GM21717 (cell line): ENCODE data around the gene NUP37.
"Not testable (repeated sequence)": the region's sequence is repeated elsewhere in the genome, so short reads cannot be mapped to it uniquely, and the experiment has no call there.

ENCODE experiments used
- ATAC-seq: cut with Tn5 transposase; IDR thresholded peaks from one replicate; pipeline ENCODE4 v1.9.1; 2021; ENCODE audit warnings: mild to moderate bottlenecking, moderate library complexity; ENCODE audit not compliant: unreplicated experiment

NUP37 gene

GRCh38 chr12:102093319-102093718 lies 26.6 kb downstream of the NUP37 start:
- no peak for ATAC-seq

GRCh38 chr12:102089228-102089835 lies 30.6 kb downstream of the NUP37 start:
- not testable (repeated sequence) for ATAC-seq

- ATAC-seq = no peak
These were observed 39.1 kb downstream of the NUP37 start for GRCh38 chr12:102080842-102081241.

GRCh38 chr12:102072092-102072491 lies 47.8 kb downstream of the NUP37 start:
- not testable (repeated sequence) for ATAC-seq

GRCh38 chr12:102069707-102070106 lies 50.2 kb downstream of the NUP37 start:
- no peak for ATAC-seq

GRCh38 chr12:102067574-102068258 lies 52.2 kb downstream of the NUP37 start:
- no peak for ATAC-seq

- no peak for ATAC-seq
These were observed 55.4 kb downstream of the NUP37 start for GRCh38 chr12:102064476-102064875.

GRCh38 chr12:102063069-102063468 lies 56.8 kb downstream of the NUP37 start:
- ATAC-seq = no peak

- no peak for ATAC-seq
These were observed 57.5 kb downstream of the NUP37 start for GRCh38 chr12:102062419-102062806.

GRCh38 chr12:102061560-102062418 lies 58.1 kb downstream of the NUP37 start, which contains the start of gene WASHC3:
Gene WASHC3 (minus strand): TSS chr12:102061991. CDS start chr12:102061962, 29 bp downstream.
- peak; percentile 95 for ATAC-seq

GRCh38 chr12:102061096-102061559 lies 58.8 kb downstream of the NUP37 start:
- peak; percentile 29 for ATAC-seq

GRCh38 chr12:102059343-102059742 lies 60.6 kb downstream of the NUP37 start:
- no peak for ATAC-seq

- no peak for ATAC-seq
These were observed 65.6 kb downstream of the NUP37 start for GRCh38 chr12:102054345-102054744.

- no peak for ATAC-seq
These were observed 66.9 kb downstream of the NUP37 start for GRCh38 chr12:102053062-102053349.

- no peak for ATAC-seq
These were observed 67.5 kb downstream of the NUP37 start for GRCh38 chr12:102052192-102053061.

GRCh38 chr12:102051431-102051965 lies 68.4 kb downstream of the NUP37 start:
- ATAC-seq = no peak

GRCh38 chr12:102050660-102051430 lies 69.1 kb downstream of the NUP37 start:
- ATAC-seq = no peak

- peak; percentile 95 for ATAC-seq
These were observed 76.0 kb downstream of the NUP37 start for GRCh38 chr12:102043928-102044327.

GRCh38 chr12:102033991-102034745 lies 85.7 kb downstream of the NUP37 start:
- ATAC-seq = no peak
